ENCODE data around the gene TPPP.

- no peak for TF ChIP-seq CTCF (IDR thresholded peaks at IDR 0.05 in 4 of 5, conservative IDR thresholded peaks at IDR 0.05 in 1 of 5)
- no peak for TF ChIP-seq POLR2A (IDR thresholded peaks at IDR 0.05)
Measured at GRCh38 chr5:655406-655805, 37.7 kb downstream of the TPPP start.

All from gastrocnemius medialis (tissue), 4 donors.